GM12891 (cell line): ENCODE data around the gene OR5K2.

ENCODE experiments used
- POLR2A ChIP-seq: IDR thresholded peaks from 2 replicates; pipeline ENCODE4 v1.6.1; 2011; ENCODE audit warnings: low read depth, low read length, control low read depth
- POLR2AphosphoS5 ChIP-seq: IDR thresholded peaks from 2 replicates; pipeline ENCODE4 v1.6.1; 2011; ENCODE audit warnings: low read depth, low read length, control low read depth
- POU2F2 ChIP-seq: IDR thresholded peaks from 2 replicates; pipeline ENCODE4 v1.6.1; 2011; ENCODE audit warnings: low read depth, mild to moderate bottlenecking, control low read depth, low read length, moderate library complexity
- TAF1 ChIP-seq: IDR thresholded peaks from 2 replicates; pipeline ENCODE4 v1.6.1; 2011; ENCODE audit warnings: low read depth, low read length, control low read depth

DNA sequence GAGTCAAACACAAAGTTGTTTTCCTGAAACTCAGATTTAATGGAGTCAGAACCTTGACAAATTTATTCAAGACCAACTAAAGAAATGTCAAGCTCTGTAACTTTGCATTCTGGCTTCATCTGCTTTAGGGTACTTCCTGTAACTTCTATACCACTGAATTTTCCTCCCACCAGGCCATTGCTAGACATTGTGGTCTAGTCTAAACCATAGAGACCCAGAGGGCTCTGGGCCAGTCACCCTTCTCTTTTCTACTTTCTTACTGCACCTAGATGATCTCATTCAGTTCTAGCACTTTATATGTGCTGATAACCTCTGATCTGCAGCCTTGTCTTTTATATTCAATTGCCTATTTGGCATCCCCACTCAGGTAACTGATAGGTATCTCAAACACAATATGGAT is 37.3 kb upstream of the OR5K2 start:
- TF ChIP-seq POLR2AphosphoS5 (no peak), POLR2A (no peak), TAF1 (no peak), POU2F2 (no peak)
